Liver (tissue), 3 donors: ENCODE measurements around the gene TEX12.

Experiments
- JUND ChIP-seq, 2 donors: IDR thresholded peaks; 2 replicates each; pipeline ENCODE4 v1.6.1; 2016; ENCODE audit warnings: antibody characterized with exemption in 2 of 2
- NR2F2 ChIP-seq: IDR thresholded peaks from 2 replicates; pipeline ENCODE4 v1.6.1; 2016; ENCODE audit warnings: antibody characterized with exemption
- RXRA ChIP-seq, 2 donors: IDR thresholded peaks; 2 replicates each; pipeline ENCODE4 v1.6.1; 2017 to 2018; ENCODE audit warnings: antibody characterized with exemption in 2 of 2, mild to moderate bottlenecking in 1 of 2
- SP1 ChIP-seq: IDR thresholded peaks from 2 replicates; pipeline ENCODE4 v1.6.1; 2018; ENCODE audit warnings: antibody characterized with exemption, mild to moderate bottlenecking
- TF ChIP-seq, protein P1 (sequence below): fragments of 150-350 bp; IDR thresholded peaks from 2 replicates; pipeline ENCODE4 v1.5.1; 2017; ENCODE audit warnings: improper control_type of control experiment, low read depth, low read length; ENCODE audit not compliant: missing input control
- TF ChIP-seq, protein P2 (sequence below): IDR thresholded peaks from 2 replicates; pipeline ENCODE4 v1.6.1; 2016; ENCODE audit warnings: antibody characterized with exemption, mild to moderate bottlenecking
- donor health status: healthy.
- donor health status: healthy.

DNA sequence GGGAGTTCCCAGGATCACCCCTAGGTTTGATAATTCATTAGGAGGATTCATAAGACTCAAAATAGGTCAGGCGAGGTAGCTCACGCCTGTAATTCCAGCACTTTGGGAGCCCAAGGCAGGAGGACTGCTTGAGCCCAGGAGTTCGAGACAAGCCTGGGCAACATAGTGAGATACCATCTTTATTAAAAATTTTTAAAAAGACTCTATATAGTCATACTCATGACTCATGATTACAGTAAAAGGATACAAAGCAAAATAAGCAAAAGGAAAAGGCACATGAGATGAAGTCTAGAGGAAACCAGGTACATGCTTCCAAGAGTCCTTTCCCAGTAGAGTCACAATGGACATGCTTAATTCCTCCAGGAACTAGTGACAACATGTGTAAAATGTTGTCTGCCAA is 45.1 kb downstream of the TEX12 start:
- TF ChIP-seq, protein P1, sequence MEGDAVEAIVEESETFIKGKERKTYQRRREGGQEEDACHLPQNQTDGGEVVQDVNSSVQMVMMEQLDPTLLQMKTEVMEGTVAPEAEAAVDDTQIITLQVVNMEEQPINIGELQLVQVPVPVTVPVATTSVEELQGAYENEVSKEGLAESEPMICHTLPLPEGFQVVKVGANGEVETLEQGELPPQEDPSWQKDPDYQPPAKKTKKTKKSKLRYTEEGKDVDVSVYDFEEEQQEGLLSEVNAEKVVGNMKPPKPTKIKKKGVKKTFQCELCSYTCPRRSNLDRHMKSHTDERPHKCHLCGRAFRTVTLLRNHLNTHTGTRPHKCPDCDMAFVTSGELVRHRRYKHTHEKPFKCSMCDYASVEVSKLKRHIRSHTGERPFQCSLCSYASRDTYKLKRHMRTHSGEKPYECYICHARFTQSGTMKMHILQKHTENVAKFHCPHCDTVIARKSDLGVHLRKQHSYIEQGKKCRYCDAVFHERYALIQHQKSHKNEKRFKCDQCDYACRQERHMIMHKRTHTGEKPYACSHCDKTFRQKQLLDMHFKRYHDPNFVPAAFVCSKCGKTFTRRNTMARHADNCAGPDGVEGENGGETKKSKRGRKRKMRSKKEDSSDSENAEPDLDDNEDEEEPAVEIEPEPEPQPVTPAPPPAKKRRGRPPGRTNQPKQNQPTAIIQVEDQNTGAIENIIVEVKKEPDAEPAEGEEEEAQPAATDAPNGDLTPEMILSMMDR, result no peak
- TF ChIP-seq RXRA (IDR thresholded peaks at IDR 0.05) (no peak), SP1 (no peak), NR2F2 (no peak), JUND (IDR thresholded peaks at IDR 0.05) (no peak)
- TF ChIP-seq, protein P2, sequence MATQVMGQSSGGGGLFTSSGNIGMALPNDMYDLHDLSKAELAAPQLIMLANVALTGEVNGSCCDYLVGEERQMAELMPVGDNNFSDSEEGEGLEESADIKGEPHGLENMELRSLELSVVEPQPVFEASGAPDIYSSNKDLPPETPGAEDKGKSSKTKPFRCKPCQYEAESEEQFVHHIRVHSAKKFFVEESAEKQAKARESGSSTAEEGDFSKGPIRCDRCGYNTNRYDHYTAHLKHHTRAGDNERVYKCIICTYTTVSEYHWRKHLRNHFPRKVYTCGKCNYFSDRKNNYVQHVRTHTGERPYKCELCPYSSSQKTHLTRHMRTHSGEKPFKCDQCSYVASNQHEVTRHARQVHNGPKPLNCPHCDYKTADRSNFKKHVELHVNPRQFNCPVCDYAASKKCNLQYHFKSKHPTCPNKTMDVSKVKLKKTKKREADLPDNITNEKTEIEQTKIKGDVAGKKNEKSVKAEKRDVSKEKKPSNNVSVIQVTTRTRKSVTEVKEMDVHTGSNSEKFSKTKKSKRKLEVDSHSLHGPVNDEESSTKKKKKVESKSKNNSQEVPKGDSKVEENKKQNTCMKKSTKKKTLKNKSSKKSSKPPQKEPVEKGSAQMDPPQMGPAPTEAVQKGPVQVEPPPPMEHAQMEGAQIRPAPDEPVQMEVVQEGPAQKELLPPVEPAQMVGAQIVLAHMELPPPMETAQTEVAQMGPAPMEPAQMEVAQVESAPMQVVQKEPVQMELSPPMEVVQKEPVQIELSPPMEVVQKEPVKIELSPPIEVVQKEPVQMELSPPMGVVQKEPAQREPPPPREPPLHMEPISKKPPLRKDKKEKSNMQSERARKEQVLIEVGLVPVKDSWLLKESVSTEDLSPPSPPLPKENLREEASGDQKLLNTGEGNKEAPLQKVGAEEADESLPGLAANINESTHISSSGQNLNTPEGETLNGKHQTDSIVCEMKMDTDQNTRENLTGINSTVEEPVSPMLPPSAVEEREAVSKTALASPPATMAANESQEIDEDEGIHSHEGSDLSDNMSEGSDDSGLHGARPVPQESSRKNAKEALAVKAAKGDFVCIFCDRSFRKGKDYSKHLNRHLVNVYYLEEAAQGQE, result no peak
